SK-N-SH (cell line): ENCODE results near the gene CFAP206. TPM values are rescaled to one million over a fixed set of nuclear protein-coding genes. Genes with fewer than 3 reads are reported as not detected.

Experiments used
- CTCF ChIA-PET: fragments of 300-600, 350-600 bp; formaldehyde crosslinking; extraction: SDS; loops from one replicate; lab custom pipeline; 2021; lab: Yijun Ruan, JAX
- POLR2A ChIA-PET: fragments of 350-600 bp; sonication (Branson Sonifier 250); formaldehyde crosslinking; extraction: SDS; loops from one replicate; lab custom pipeline; 2020; ENCODE audit warnings: antibody characterized with exemption, inconsistent platforms; lab: Yijun Ruan, JAX
- DNase-seq: peaks from one replicate; pipeline ENCODE4 v3.0.0; 2012
- H2AFZ ChIP-seq: fragments of 200-600 bp; sonication (generic); 2 replicates; pipeline ENCODE4 v1.8.1; 2016; ENCODE audit warnings: antibody characterized with exemption, mild to moderate bottlenecking, low read depth
- H3F3A ChIP-seq: fragments of 200-600 bp; sonication (generic); replicated peaks from 2 replicates; pipeline ENCODE3; 2016; ENCODE audit warnings: antibody characterized with exemption, mild to moderate bottlenecking; ENCODE audit not compliant: insufficient read depth
- H3K27ac ChIP-seq, 2 experiments: fragments of 200-500 bp in 1 of 2; fragments of 200-600 bp in 1 of 2; sonication (Bioruptor generic) in 1 of 2; sonication (generic), shearing (Covaris generic) in 1 of 2; 2 replicates each; pipeline versions ENCODE4 v1.5.1 to v1.6.1; 2014 to 2016; ENCODE audit warnings: low read depth in 2 of 2, inconsistent platforms in 1 of 2, low read length in 1 of 2, mild to moderate bottlenecking in 1 of 2, mixed read lengths in 1 of 2
- H3K27me3 ChIP-seq: fragments of 200-600 bp; sonication (generic), shearing (Covaris generic); 2 replicates; pipeline ENCODE4 v1.6.1; 2016; ENCODE audit warnings: mixed run types; ENCODE audit not compliant: insufficient read depth
- H3K36me3 ChIP-seq, 2 experiments: fragments of 200-500 bp in 1 of 2; fragments of 200-600 bp in 1 of 2; sonication (Bioruptor generic) in 1 of 2; sonication (generic) in 1 of 2; replicated peaks in 1 of 2; 2 replicates each; pipeline versions ENCODE3 to v1.5.1; 2014 to 2016; ENCODE audit warnings: low read length in 1 of 2, mild to moderate bottlenecking in 1 of 2; ENCODE audit not compliant: insufficient read depth in 2 of 2, control insufficient read depth in 1 of 2
- H3K4me1 ChIP-seq, 2 experiments: fragments of 200-500 bp in 1 of 2; fragments of 200-600 bp in 1 of 2; sonication (Bioruptor generic) in 1 of 2; sonication (generic), shearing (Covaris generic) in 1 of 2; 2 replicates each; pipeline versions ENCODE4 v1.5.1 to v1.6.1; 2014 to 2016; ENCODE audit warnings: low read depth in 1 of 2, low read length in 1 of 2, mixed run types in 1 of 2; ENCODE audit not compliant: insufficient read depth in 2 of 2, control insufficient read depth in 1 of 2
- H3K4me2 ChIP-seq: fragments of 200-600 bp; sonication (generic), shearing (Covaris generic); 2 replicates; pipeline ENCODE4 v1.6.1; 2017; ENCODE audit warnings: mixed run types
- H3K4me3 ChIP-seq, 2 experiments: fragments of 200-500 bp in 1 of 2; fragments of 200-600 bp in 1 of 2; sonication (Bioruptor generic) in 1 of 2; sonication (generic), shearing (Covaris generic) in 1 of 2; 2 replicates each; pipeline versions ENCODE4 v1.5.1 to v1.8.1; 2014 to 2016; ENCODE audit warnings: low read depth in 2 of 2, inconsistent platforms in 1 of 2, low read length in 1 of 2, mild to moderate bottlenecking in 1 of 2, mixed read lengths in 1 of 2, moderate library complexity in 1 of 2
- H3K79me2 ChIP-seq: fragments of 200-600 bp; sonication (generic); 2 replicates; pipeline ENCODE4 v1.8.1; 2017; ENCODE audit warnings: mild to moderate bottlenecking; ENCODE audit not compliant: insufficient read depth
- H3K9ac ChIP-seq: fragments of 200-600 bp; sonication (generic); 2 replicates; pipeline ENCODE4 v1.6.1; 2017; ENCODE audit warnings: mixed run types
- H3K9me2 ChIP-seq: fragments of 200-600 bp; sonication (generic); 2 replicates; pipeline ENCODE4 v1.6.1; 2017; ENCODE audit warnings: mixed run types
- H3K9me3 ChIP-seq: fragments of 200-600 bp; sonication (generic); 2 replicates; pipeline ENCODE4 v1.6.1; 2017; ENCODE audit warnings: mixed run types, mild to moderate bottlenecking, moderate library complexity
- H4K20me1 ChIP-seq: fragments of 200-600 bp; sonication (generic); 2 replicates; pipeline ENCODE4 v1.6.1; 2017; ENCODE audit warnings: mild to moderate bottlenecking, mixed run types; ENCODE audit not compliant: insufficient read depth
- ELF1 ChIP-seq: IDR thresholded peaks from 2 replicates; pipeline ENCODE4 v1.4.0; 2012
- EZH2phosphoT487 ChIP-seq: fragments of 200-600 bp; sonication (generic); IDR thresholded peaks from 2 replicates; pipeline ENCODE4 v1.6.1; 2017; ENCODE audit warnings: low read depth, mixed run types, mild to moderate bottlenecking, antibody characterized with exemption, moderate library complexity, borderline replicate concordance
- FOXJ3 ChIP-seq: sonication (generic); formaldehyde crosslinking; IDR thresholded peaks from 2 replicates; pipeline ENCODE4 v1.5.1; 2020; ENCODE audit warnings: mild to moderate bottlenecking, missing genetic modification reagents
- GABPA ChIP-seq: IDR thresholded peaks from 2 replicates; pipeline ENCODE4 v1.4.0; 2012; ENCODE audit warnings: low read depth, mild to moderate bottlenecking
- GATA2 ChIP-seq: sonication (generic); formaldehyde crosslinking; IDR thresholded peaks from 2 replicates; pipeline ENCODE4 v1.5.0; 2020; ENCODE audit warnings: mild to moderate bottlenecking, missing genetic modification reagents
- JUND ChIP-seq: IDR thresholded peaks from 2 replicates; pipeline ENCODE4 v1.4.0; 2012
- MAX ChIP-seq: IDR thresholded peaks from 2 replicates; pipeline ENCODE4 v1.4.0; 2012; ENCODE audit warnings: low read depth
- RCOR1 ChIP-seq: fragments of 150-350 bp; IDR thresholded peaks from 2 replicates; pipeline ENCODE4 v1.6.1; 2017; ENCODE audit warnings: antibody characterized with exemption, low read length
- REST ChIP-seq: IDR thresholded peaks from 2 replicates; pipeline ENCODE4 v1.6.1; 2012; ENCODE audit warnings: mild to moderate bottlenecking, low read depth, low read length, moderate library complexity
- RFX5 ChIP-seq: IDR thresholded peaks from 2 replicates; pipeline ENCODE4 v1.6.1; 2012; ENCODE audit warnings: mild to moderate bottlenecking, improper control_type of control experiment, low read length
- SMC3 ChIP-seq: IDR thresholded peaks from 2 replicates; pipeline ENCODE4 v1.6.1; 2012; ENCODE audit warnings: low read depth, low read length, improper control_type of control experiment
- TCF12 ChIP-seq: IDR thresholded peaks from 2 replicates; pipeline ENCODE4 v1.4.0; 2012
- TEAD4 ChIP-seq: IDR thresholded peaks from 2 replicates; pipeline ENCODE4 v1.4.0; 2012; ENCODE audit warnings: mild to moderate bottlenecking, borderline replicate concordance; ENCODE audit not compliant: insufficient read depth
- USF1 ChIP-seq: IDR thresholded peaks from 2 replicates; pipeline ENCODE4 v1.4.0; 2012; ENCODE audit warnings: low read depth, borderline replicate concordance
- ZBTB33 ChIP-seq: IDR thresholded peaks from 2 replicates; pipeline ENCODE4 v1.4.0; 2012; ENCODE audit warnings: low read depth, borderline replicate concordance
- WGBS: methylation state at CpG from one replicate; pipeline ENCODE4 v1.1.6; 2017; ENCODE audit warnings: low lambda C conversion rate; 5-methylcytosine and 5-hydroxymethylcytosine counted together
- polyA plus RNA-seq, 3 experiments: library from polyadenylated mRNA; depleted of rRNA; stranded (reverse); fragments of >200 nt; gene quantifications; 2 replicates each; pipeline ENCODE4 v1.2.3, GENCODE V29; 2012
- TF ChIP-seq, protein P1 (sequence below): fragments of 200-600 bp; sonication (generic); IDR thresholded peaks from 2 replicates; pipeline ENCODE4 v1.6.1; 2017; ENCODE audit warnings: antibody characterized with exemption, mild to moderate bottlenecking, moderate library complexity
- TF ChIP-seq, protein P2 (sequence below): fragments of 150-350 bp; IDR thresholded peaks from 2 replicates; pipeline ENCODE4 v1.6.1; 2016; ENCODE audit warnings: mild to moderate bottlenecking, low read depth, low read length

The CFAP206 gene
- polyA plus RNA-seq, 1 of the 3 experiments (the other 2 are of a cell fraction), result 0.46 TPM

- Histone ChIP-seq H3K4me3 (no peak overlapping the region), H3K27ac (no peak overlapping the region), H3K4me1 (no peaks in the 10 kb centered on the region), H3K9ac (no peak overlapping the region), H3F3A (no peaks in the 10 kb centered on the region), H3K27me3 (no peaks in the 10 kb centered on the region), H3K9me3 (no peaks in the 10 kb centered on the region), H3K36me3 (no peaks in the 10 kb centered on the region), H3K9me2 (no peaks in the 10 kb centered on the region), H4K20me1 (no peaks in the 10 kb centered on the region), H2AFZ (no peak overlapping the region), H3K79me2 (no peaks in the 10 kb centered on the region), H3K4me2 (no peak overlapping the region)
- DNase-seq, result no peak
- TF ChIP-seq RFX5, result no peak
- no peak for TF ChIP-seq TEAD4
- TF ChIP-seq, protein P1, sequence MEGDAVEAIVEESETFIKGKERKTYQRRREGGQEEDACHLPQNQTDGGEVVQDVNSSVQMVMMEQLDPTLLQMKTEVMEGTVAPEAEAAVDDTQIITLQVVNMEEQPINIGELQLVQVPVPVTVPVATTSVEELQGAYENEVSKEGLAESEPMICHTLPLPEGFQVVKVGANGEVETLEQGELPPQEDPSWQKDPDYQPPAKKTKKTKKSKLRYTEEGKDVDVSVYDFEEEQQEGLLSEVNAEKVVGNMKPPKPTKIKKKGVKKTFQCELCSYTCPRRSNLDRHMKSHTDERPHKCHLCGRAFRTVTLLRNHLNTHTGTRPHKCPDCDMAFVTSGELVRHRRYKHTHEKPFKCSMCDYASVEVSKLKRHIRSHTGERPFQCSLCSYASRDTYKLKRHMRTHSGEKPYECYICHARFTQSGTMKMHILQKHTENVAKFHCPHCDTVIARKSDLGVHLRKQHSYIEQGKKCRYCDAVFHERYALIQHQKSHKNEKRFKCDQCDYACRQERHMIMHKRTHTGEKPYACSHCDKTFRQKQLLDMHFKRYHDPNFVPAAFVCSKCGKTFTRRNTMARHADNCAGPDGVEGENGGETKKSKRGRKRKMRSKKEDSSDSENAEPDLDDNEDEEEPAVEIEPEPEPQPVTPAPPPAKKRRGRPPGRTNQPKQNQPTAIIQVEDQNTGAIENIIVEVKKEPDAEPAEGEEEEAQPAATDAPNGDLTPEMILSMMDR, result no peak
- no peak for TF ChIP-seq GABPA
- TF ChIP-seq EZH2phosphoT487, result no peak
- TF ChIP-seq, protein P2, sequence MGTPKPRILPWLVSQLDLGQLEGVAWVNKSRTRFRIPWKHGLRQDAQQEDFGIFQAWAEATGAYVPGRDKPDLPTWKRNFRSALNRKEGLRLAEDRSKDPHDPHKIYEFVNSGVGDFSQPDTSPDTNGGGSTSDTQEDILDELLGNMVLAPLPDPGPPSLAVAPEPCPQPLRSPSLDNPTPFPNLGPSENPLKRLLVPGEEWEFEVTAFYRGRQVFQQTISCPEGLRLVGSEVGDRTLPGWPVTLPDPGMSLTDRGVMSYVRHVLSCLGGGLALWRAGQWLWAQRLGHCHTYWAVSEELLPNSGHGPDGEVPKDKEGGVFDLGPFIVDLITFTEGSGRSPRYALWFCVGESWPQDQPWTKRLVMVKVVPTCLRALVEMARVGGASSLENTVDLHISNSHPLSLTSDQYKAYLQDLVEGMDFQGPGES, result no peak
- no peak for TF ChIP-seq REST
- ChIA-PET CTCF (interaction anchor here (1.0 kb wide), 1 partner anchor 16 kb away, joined by 3 read pairs; no protein-coding TSS in a partner anchor), POLR2A (no interaction called here)
- WGBS, result 85% methylated on average over 2 of the region's 2 CpGs
These were observed 31.1 kb upstream of the CFAP206 start for GRCh38 chr6:87376643-87377042.

DNA sequence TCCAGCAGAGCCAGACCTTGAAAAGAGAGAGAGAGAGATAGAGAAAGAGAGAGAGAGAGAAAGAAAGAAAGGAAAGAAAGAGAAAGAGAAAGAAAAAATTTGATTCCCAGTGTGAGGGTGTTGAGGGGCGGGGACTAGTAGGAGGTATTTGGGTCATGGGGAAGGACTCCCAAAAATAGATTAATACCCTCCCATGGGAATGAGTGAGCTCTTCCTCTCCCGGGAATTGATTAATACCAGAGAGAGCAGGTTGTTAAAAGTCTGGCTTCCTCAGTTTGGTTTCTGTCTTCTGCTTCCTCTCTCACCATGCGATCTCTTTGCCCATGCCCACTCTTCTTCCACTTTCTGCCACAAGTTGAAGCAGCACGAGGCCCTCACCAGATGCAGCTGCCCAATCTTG is 28.8 kb upstream of the CFAP206 start:
- H3K27ac ChIP-seq, result no peak overlapping the region
- H4K20me1 ChIP-seq, result no peaks in the 10 kb centered on the region
- H3K27me3 ChIP-seq, result no peaks in the 10 kb centered on the region
- H3K4me1 ChIP-seq, result no peaks in the 10 kb centered on the region; a peak in 1 of 4 replicates
- no peaks in the 10 kb centered on the region for H3K9me2 ChIP-seq
- 83% methylated on average over 4 of the region's 4 CpGs for WGBS
- H2AFZ ChIP-seq, result no peak overlapping the region
- no peak overlapping the region for H3K4me3 ChIP-seq
- no peak overlapping the region for H3K9ac ChIP-seq
- no peak for DNase-seq
- no peaks in the 10 kb centered on the region for H3K79me2 ChIP-seq
- ChIA-PET POLR2A (no interaction called here), CTCF (interaction anchor here (0.6 kb wide), 1 partner anchor 57 kb away, joined by 3 read pairs; no protein-coding TSS in a partner anchor)
- H3K9me3 ChIP-seq, result no peaks in the 10 kb centered on the region
- no peaks in the 10 kb centered on the region for H3K36me3 ChIP-seq
- no peak overlapping the region for H3K4me2 ChIP-seq
- H3F3A ChIP-seq, result no peaks in the 10 kb centered on the region
- TF ChIP-seq MAX (no peak), SMC3 (no peak), RCOR1 (no peak), USF1 (no peak), FOXJ3 (no peak), GABPA (no peak), JUND (no peak), ZBTB33 (no peak), TCF12 (no peak), GATA2 (CRISPR knock-in tag) (no peak), ELF1 (no peak)
- TF ChIP-seq, protein P2, result no peak
